ENCODE data around the gene PPP5C. TPM values are rescaled to one million over a fixed set of nuclear protein-coding genes. Genes with fewer than 3 reads are reported as not detected.

PPP5C gene
- total and polyA plus RNA-seq, 2 of the 8 experiments (the other 6 are each of a cell fraction or from before 2014, with no cell fraction given): 112 to 156 TPM

GRCh38 chr19:46311444-46311843 lies 35.4 kb upstream of the PPP5C start:
- peaks cover 0 to 4% of the 10 kb centered on the region in 2 experiments for H4K20me1 ChIP-seq (replicated peaks in 1 of 2; ENCODE audit: control insufficient read depth in 1 of 2, insufficient read depth in 2 of 2, low read length in 2 of 2)
- no peak overlapping the region for H2AFZ ChIP-seq (ENCODE audit: low read length)
- H3K56ac ChIP-seq (replicated peaks; ENCODE audit: insufficient read length, low read depth, low read length): no peak overlapping the region
- ChIA-PET CTCF (ENCODE audit: partially characterized antibody) (interaction anchor here (0.8 kb wide), 1 partner anchor 61 kb away, joined by 3 read pairs; no protein-coding TSS in a partner anchor), POLR2A (ENCODE audit: partially characterized antibody) (interaction anchor here (0.8 kb wide), 1 partner anchor 9 kb away, joined by 3 read pairs; no protein-coding TSS in a partner anchor)
- no peak overlapping the region for H3K23ac ChIP-seq (ENCODE audit: insufficient read length)
- H3K36me3 ChIP-seq (ENCODE audit: control insufficient read depth in 2 of 4, insufficient read depth in 4 of 4, low read length in 3 of 4): peaks cover 4 to 58% (median 27%) of the 10 kb centered on the region in 4 experiments; a peak in 7 of 8 replicates
- no peak overlapping the region for H4K91ac ChIP-seq (replicated peaks; ENCODE audit: insufficient read length, low read length)
- H3K14ac ChIP-seq (ENCODE audit: insufficient read length): no peak overlapping the region
- no peak overlapping the region for H3K4me2 ChIP-seq (ENCODE audit: insufficient read depth in 1 of 2, low read depth in 2 of 2, low read length in 2 of 2)
- DNase-seq (ENCODE audit: low read depth in 1 of 2, low spot score in 2 of 2): no peak
- H3K4me3 ChIP-seq (ENCODE audit: extremely low read depth in 1 of 4, insufficient read depth in 2 of 4, low read depth in 3 of 4, low read length in 4 of 4): no peak overlapping the region
- H2BK15ac ChIP-seq (ENCODE audit: low read length): no peak overlapping the region
- H3K9me3 ChIP-seq (ENCODE audit: insufficient read depth in 2 of 2, low read depth in 1 of 2, low read length in 1 of 2): peaks cover 2 to 5% of the 10 kb centered on the region in 2 experiments; a peak in 2 of 4 replicates
- H3K4me1 ChIP-seq (replicated peaks in 1 of 4; ENCODE audit: control insufficient read depth in 3 of 4, insufficient read depth in 4 of 4, low read length in 3 of 4): no peaks in the 10 kb centered on the region
- H3K79me1 ChIP-seq (ENCODE audit: low read depth, low read length): no peaks in the 10 kb centered on the region
- no peak overlapping the region for H4K8ac ChIP-seq (ENCODE audit: extremely low read depth, insufficient read depth, low read length)
- no peaks in the 10 kb centered on the region for H3K27me3 ChIP-seq (replicated peaks in 1 of 4; ENCODE audit: control insufficient read depth in 3 of 4, extremely low read depth in 1 of 4, insufficient read depth in 3 of 4, low read length in 3 of 4)
- no peak overlapping the region for H3K18ac ChIP-seq (ENCODE audit: extremely low read depth, low read length)
- no peak overlapping the region for H2BK5ac ChIP-seq (ENCODE audit: low read depth, low read length)
- H4K5ac ChIP-seq (ENCODE audit: insufficient read length, low read depth, low read length): no peak overlapping the region
- no peak overlapping the region for H3K27ac ChIP-seq (ENCODE audit: low read depth, low read length)
- H2BK120ac ChIP-seq (replicated peaks; ENCODE audit: low read depth, low read length): no peak overlapping the region
- FAIRE-seq: no peak
- no peak overlapping the region for H2BK12ac ChIP-seq (ENCODE audit: low read depth, low read length)
- no peak overlapping the region for H2AK5ac ChIP-seq (ENCODE audit: low read depth, low read length)
- WGBS, 2 experiments (ENCODE audit: extremely low coverage in 1 of 2, insufficient coverage in 1 of 2, insufficient read length in 1 of 2, insufficient replicate concordance in 2 of 2, low coverage in 1 of 2, low lambda C conversion rate in 2 of 2, missing lambda C conversion rate in 1 of 2): 100% methylated on average over 5 of the region's 5 CpGs; no CpG with 5 or more reads in 1 of the 2 experiments
- H3K4ac ChIP-seq (replicated peaks; ENCODE audit: insufficient read length, low read depth, low read length): no peak overlapping the region
- H3K9ac ChIP-seq (replicated peaks in 1 of 4; ENCODE audit: extremely low read depth in 1 of 4, low read depth in 3 of 4, low read length in 3 of 4): no peak overlapping the region
- no peak overlapping the region for H2BK20ac ChIP-seq (ENCODE audit: low read length)
- H3K23me2 ChIP-seq (ENCODE audit: low read depth, low read length): no peaks in the 10 kb centered on the region
- H3K79me2 ChIP-seq (ENCODE audit: control insufficient read depth in 1 of 2, insufficient read depth in 2 of 2, low read length in 2 of 2): no peaks in the 10 kb centered on the region
- TF ChIP-seq GABPA (IDR thresholded peaks at IDR 0.05; ENCODE audit: borderline replicate concordance, insufficient read depth, low read length): no peak
- TF ChIP-seq, protein P1, sequence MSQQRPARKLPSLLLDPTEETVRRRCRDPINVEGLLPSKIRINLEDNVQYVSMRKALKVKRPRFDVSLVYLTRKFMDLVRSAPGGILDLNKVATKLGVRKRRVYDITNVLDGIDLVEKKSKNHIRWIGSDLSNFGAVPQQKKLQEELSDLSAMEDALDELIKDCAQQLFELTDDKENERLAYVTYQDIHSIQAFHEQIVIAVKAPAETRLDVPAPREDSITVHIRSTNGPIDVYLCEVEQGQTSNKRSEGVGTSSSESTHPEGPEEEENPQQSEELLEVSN (IDR thresholded peaks at IDR 0.05): no peak

All from H1 (cell line).